IPS DF 4.7 (cell line): Measurements from ENCODE around the gene DGKQ.
"Not testable (repeated sequence)": the region's sequence is repeated elsewhere in the genome, so short reads cannot be mapped to it uniquely, and the experiment has no call there.

Experiments
- DNase-seq: peaks from one replicate; pipeline ENCODE4 v3.0.0-alpha.2; 2013; ENCODE audit warnings: low spot score; ENCODE audit errors: extremely low read depth

Gene DGKQ

DNA sequence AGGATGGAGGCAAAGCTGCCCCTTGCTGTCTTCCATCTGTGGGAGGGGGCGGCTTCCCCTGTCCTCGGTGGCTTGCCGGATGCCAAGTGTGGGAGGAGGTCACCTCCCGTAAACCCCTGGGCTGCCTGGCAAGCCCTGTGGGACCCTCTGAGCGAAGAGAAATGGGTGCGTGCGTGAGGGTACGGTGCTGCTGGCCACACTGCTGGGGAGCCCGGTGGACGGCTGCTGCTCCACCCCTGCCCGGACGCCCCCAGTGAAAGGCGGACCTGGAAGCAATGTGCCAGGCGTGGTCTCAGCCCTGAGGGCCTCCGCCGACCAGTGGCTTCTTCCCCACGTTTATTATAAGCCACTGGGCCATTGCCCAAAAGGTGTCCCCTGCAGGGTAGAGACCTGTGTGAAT lies 8.9 kb upstream of the DGKQ start:
- DNase-seq, result no peak

- no peak for DNase-seq
Measured at GRCh38 chr4:978957-979701, 5.8 kb upstream of the DGKQ start.

GRCh38 chr4:976016-976415 lies 2.6 kb upstream of the DGKQ start:
- DNase-seq, result not testable (repeated sequence)

DNA sequence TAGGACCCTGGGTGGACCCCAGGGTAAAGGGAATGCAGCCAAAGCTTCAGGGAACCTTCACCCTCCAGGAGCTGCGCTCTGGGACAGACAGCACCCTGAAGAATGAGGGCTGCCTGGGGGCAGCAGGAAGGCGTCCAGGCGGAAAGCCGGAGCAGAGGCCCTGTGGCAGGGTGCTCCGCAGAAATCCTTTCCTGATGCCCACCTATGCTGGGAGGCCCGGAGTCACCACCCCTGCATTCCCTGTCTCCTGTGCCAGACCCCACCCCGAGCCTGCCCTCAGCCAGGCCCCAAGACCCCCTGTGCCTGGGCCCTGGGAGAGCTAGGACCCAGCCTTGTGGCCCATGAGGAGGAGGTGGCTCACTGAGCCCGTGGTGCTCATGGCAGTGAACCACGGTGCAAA lies 1.3 kb upstream of the DGKQ start:
- no peak for DNase-seq

DNA sequence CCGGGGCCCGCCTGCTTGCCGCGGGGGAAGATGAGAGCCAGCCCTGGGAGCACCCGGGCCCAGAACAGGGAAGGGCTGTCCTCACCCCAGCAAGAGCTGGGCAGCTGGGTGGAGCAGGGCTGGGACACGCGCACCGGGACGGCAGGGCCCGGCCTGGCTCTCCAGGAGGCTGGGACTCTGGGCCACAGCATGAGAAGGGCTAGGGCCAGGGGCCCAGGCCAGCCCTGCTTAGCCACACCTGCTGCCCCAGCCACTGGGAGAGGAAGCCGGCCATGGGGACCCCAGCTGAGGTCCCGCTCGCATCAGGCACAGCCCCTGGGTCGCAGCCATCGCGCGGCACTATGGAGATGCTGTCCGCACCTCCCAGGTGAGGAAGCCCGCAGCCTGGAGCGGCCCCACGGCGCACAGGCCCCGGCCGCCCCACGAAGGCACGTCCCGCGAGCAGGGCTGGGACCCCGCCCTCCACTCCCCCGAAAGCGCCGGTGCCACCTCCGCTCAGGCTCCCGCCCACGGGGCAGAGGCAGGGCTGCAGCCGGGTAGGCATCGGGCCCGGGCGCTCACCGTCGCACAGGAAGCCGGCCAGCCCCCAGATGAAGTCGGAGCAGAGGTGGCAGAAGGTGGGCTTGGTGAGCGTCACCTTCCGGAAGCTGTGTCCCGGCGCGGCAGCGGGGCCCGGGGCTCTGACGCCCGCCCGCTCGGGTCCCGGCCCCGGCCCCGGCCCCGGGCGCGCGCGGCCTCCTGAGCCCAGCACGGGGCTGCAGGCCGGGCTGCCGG lies 531 bp downstream of the DGKQ start:
- DNase-seq, result no peak

- DNase-seq, result no peak
Measured at GRCh38 chr4:971666-972500, 1.5 kb downstream of the DGKQ start.

DNA sequence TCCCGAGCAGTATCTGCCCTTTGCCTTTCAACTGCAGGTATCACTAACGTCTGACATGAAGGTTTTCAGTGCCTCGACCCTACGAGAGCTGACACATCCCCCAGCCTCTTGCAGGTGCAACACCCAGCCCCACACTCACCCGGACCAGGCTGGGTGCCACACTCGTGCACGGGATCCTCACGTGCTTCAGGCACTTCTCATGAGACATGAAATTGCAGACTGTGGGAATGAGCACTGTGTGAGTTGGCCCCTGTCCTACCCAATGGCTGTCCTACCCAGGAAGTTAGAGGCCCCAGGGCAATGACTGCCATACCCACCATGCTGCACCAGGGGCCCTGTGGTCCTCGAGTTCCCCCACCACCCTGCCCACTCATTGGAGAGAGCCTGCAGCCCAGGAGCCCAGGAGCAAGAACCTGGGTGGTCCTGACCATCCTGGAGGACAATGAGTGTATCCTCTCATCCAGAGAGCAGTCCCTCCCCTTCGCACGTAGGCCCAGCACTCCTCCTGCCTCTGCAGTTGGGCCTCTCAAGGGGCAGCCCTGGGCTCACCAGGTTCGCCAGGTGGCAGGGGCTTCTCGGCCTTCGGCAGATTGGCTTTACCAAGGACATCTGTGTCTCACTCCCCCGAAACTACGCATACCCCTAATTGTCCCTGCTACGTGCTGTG lies 2.4 kb downstream of the DGKQ start:
- no peak for DNase-seq

DNA sequence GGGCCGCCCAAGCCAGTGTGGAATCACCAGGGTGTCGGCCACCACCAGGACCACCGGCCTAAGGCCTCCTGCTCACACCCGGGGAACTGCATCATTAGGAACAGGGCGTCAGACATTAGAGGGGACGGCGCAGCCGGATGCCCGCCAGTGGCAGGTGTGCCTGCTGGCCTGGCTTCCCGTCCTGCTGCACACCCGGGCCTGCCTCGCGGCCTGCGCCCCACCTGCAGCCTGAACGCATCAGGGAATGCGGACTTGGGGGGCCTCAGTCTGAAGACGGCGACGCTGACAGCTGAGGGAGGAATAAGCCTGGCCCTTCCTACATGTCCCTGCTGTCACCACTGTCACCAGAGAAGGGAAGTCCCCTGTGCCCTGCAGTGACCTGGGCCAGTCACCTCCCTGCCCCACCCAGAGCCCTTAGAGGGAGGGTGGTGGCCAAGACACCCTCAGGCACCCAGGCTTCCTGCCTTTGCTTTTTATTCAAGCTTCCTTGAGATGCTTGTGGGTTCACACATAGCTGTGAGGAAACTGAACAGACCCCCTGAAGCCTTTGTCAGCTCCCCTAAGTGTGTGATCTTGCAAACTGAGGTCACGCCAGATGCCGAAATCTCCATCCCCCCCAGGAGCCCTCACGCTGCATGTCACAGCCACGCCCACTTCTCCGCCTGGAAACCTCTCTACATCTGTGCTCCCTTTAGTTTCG lies 3.2 kb downstream of the DGKQ start:
- DNase-seq, result no peak

DNA sequence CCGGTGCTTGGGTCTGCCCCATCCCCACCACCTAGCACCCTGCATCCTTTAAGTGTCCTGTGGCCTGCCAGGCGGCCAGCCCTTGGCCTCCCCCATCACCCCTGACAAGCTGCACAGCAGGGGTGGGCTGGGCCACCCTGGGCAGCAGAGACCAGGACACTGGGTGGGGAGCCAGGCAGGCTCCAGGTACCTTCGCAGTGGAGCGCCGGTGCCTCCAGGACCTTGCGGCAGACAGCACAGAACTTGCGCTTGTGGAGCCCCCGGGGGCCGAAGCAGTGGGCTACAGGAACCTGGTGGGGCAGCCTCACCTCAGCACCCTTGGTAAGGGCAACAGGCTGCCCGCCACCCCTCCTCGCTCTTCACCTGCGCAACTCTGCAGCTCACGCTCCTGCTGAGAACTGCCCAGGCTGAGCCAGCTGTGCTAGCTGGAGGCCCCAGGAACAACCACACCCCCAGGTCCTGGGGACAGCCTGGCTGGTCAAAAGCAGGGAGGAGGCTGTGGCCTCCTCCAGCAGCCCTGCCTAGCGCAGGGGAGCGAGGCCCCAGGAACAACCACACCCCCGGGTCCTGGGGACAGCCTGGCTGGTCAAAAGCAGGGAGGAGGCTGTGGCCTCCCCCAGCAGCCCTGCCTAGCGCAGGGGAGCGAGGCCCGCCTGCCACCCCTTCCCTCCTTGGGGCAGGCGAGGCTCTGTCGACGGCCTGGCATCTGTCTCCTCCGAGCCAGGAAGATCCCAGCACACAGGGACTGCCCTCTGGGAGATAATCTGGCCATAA lies 4.6 kb downstream of the DGKQ start:
- DNase-seq, result no peak

DNA sequence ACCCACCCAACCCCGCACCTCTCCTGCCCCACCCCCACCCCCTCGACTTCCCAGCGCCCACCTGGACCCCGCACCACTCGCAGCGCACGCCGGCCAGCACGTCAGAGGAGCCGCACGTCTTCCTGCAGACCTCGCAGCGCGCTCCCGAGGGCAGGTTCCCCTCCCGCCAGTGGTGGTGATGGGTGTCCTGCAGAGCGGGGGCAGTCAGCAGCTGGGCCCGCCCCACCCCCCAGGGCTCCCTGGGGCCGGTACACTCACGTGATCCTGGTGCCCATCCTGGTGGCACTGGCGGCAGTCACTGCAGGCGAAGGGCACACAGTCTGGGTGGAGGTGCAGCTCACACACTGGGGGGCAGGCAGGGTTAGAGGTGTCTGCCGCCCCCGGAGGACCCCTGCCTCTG lies 5.1 kb downstream of the DGKQ start:
- no peak for DNase-seq

- no peak for DNase-seq
Measured at GRCh38 chr4:967113-968104, 6.0 kb downstream of the DGKQ start.

DNA sequence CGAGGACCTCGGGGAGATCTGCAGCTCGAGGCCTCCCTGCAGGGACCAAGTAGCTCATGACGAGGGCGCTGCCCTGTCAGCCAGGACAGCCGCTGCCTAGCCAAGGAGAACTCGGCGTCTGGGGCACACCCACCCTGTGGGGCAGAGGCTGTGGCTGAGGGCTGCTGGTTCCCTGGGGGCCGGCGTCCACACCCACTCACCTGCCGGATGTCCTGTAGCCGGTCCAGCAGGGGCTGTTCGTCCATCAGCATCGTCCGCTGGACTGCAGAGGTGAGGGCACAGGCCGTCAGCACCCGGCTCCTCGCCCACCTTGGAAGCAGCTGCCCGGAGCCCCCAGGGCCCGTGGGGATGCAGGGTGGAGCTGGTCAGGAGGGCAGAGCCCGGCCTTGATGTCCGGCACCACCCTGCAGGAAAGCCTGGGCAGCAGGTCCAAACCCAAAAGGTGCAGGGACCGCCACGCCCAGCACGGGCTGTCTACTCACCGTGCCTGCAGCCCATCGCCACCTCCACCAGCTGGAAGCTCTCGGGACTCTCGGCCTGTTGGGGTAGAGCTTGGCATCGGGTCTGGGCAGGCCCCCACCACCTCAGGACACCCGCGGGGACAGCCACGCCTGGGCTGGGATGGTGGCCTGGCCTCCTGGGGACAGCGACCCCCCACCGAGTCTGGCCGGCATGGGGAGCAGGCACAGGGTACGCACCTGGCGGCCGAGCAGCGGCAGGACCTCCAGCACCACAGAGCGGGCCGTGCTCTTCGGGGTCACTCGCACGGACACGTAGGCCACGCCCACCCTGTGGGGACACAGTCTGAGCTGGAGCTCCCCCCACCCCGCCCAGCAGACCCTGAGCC lies 6.9 kb downstream of the DGKQ start:
- DNase-seq, result no peak

- no peak for DNase-seq
Measured at GRCh38 chr4:965766-966134, 7.6 kb downstream of the DGKQ start.

DNA sequence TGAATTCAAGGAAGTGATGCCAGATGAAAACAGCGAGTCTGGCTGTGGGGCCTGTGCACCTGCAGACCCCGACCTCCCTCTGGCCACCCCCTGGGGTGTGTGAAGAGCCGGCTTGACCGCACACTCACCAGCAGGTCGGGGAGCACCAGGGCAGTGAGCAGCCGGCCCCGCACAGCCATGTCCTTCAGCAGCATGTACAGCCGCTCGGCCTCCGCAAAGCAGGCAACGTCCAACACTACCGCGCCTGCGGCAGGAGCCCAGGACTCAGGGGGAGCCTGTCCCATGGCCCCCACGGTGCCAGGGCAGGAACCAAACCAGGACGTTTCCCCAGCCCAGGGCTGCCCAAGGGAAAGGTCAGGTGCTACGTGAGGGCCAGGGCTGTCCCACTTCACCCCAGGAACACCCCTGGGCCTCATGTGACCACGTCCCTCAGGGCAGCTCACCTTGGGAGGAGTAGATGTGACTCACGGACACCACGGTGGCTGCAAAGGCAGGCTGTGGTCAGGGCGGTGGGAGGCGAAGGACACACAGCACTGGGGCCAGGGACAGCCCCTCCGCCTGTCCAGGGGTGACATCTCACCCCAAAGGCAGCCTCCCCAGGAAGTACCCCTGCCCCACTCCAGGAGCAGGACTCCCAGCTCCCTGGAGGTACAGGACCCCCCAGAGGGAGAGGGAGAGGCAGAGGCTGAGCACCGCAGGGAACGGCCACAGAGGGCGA lies 8.2 kb downstream of the DGKQ start:
- DNase-seq, result no peak

GRCh38 chr4:964346-965025 lies 8.9 kb downstream of the DGKQ start:
- DNase-seq, result no peak

GRCh38 chr4:963276-964225 lies 9.8 kb downstream of the DGKQ start:
- DNase-seq, result no peak
